Heart left ventricle (tissue), 16 donors: ENCODE data around the gene C2orf49. TPM values are rescaled to one million over a fixed set of nuclear protein-coding genes. Genes with fewer than 3 reads are reported as not detected.

Experiments used
- ATAC-seq, 4 donors: fragments of 200-7000 bp; cut with Tn5 transposase; one replicate each; pipeline ENCODE4 v1.9.1; 2020 to 2022; ENCODE audit warnings: moderate library complexity in 4 of 4, mild to moderate bottlenecking in 3 of 4, moderate number of reproducible peaks in 1 of 4
- DNase-seq, 5 donors: peaks; one replicate each; pipeline ENCODE4 v3.0.0-alpha.2; 2020
- H3K27ac ChIP-seq, 12 donors: fragments of 200-600 bp; sonication (generic) in 4 of 12; one replicate each; pipeline versions ENCODE4 v1.5.0 to v1.8.0; 2016 to 2022; ENCODE audit warnings: mild to moderate bottlenecking in 2 of 12
- H3K27me3 ChIP-seq, 9 donors: fragments of 200-600 bp; sonication (generic) in 2 of 9; one replicate each; pipeline versions ENCODE4 v1.5.1 to v1.8.0; 2016 to 2022; ENCODE audit warnings: mild to moderate bottlenecking in 3 of 9
- H3K36me3 ChIP-seq, 9 donors: fragments of 200-600 bp; sonication (generic) in 2 of 9; one replicate each; pipeline versions ENCODE4 v1.5.0 to v1.8.0; 2018 to 2022; ENCODE audit warnings: mild to moderate bottlenecking in 2 of 9
- H3K4me1 ChIP-seq, 12 donors: fragments of 200-600 bp; sonication (generic) in 4 of 12; one replicate each; pipeline versions ENCODE4 v1.5.0 to v1.8.0; 2016 to 2022; ENCODE audit warnings: mild to moderate bottlenecking in 3 of 12
- H3K4me3 ChIP-seq, 12 donors: fragments of 200-600 bp; sonication (generic) in 4 of 12; one replicate each; pipeline versions ENCODE4 v1.5.0 to v1.8.0; 2017 to 2022; ENCODE audit warnings: mild to moderate bottlenecking in 9 of 12, moderate library complexity in 4 of 12
- H3K9me3 ChIP-seq, 12 donors: fragments of 200-600 bp; sonication (generic) in 4 of 12; one replicate each; pipeline versions ENCODE4 v1.5.0 to v1.8.0; 2016 to 2022; ENCODE audit warnings: mild to moderate bottlenecking in 1 of 12
- POLR2A ChIP-seq, 2 donors: fragments of 450-650 bp; IDR thresholded peaks; one replicate each; pipeline ENCODE4 v1.6.1; 2017; ENCODE audit warnings: antibody characterized with exemption in 2 of 2, mild to moderate bottlenecking in 2 of 2, moderate library complexity in 2 of 2
- WGBS, 4 donors: extraction: QIAGEN DNeasy Blood & Tissue Kit in 2 of 4; methylation state at CpG; one replicate each; pipeline versions ENCODE4 v1.1.5 to v1.1.7; 2013 to 2018; 5-methylcytosine and 5-hydroxymethylcytosine counted together
- intact Hi-C, 10 donors: fragments of 100-400 bp; cut with DNase I; formaldehyde crosslinking; loops; one replicate each; pipeline versions ENCODE4 v1.11.1 to v1.14.2; 2022
- polyA plus RNA-seq, 2 donors: library from polyadenylated mRNA; stranded (reverse); fragments of 200-250 nt; gene quantifications; one replicate each; pipeline ENCODE4 v1.2.3, GENCODE V29; 2013
- total RNA-seq, 9 donors: library from RNA; depleted of rRNA in 2 of 9; stranded (reverse); fragments of >200 nt in 2 of 9; fragmentation: NEBNext Ultra II Directional in 3 of 9; extraction: Animal tissue kit (Norgen Biotek cat#: 25700) in 3 of 9; gene quantifications; one replicate each; pipeline versions ENCODE4 v1.1.0 to v1.2.4, GENCODE V29; 2016 to 2023
- TF ChIP-seq, protein P1 (sequence below), 12 donors: fragments of 200-600 bp; sonication (generic) in 4 of 12; IDR thresholded peaks; one replicate each; pipeline versions ENCODE4 v1.5.0 to v1.8.0; 2018 to 2022; ENCODE audit warnings: antibody characterized with exemption in 12 of 12, mild to moderate bottlenecking in 5 of 12
- donor health status: ischemic (EF 13 %, LVEDD 7.1; RV severe dilation, severe dysfunction).
- donor health status: healthy with polysubstance abuse.
- donor health status: DM: no; HTN: yes; CAD: no.
- donor health status: DM: no; HTN: no; CAD: no.
- donor health status: ischemic (EF 25% LVEDD 6.9; RV normal size, moderate dysfunction).
- donor health status: ischemic (EF 25% LVEDD 5.7; RV mildly dilated, moderate dysfunction).
- donor health status: healthy.
- donor health status: DM: yes; HTN: yes; CAD: no.
- donor health status: ischemic (EF 35%, LVEDD 5.7; RV mildly dilated, moderate dysfunction).
- donor health status: nonischemic (EF 11% LVEDD 7.7; RV severe dilation, severe dysfunction).
- donor health status: DM: yes; HTN: yes; CAD: no.
- donor health status: PGD.
- donor health status: ischemic (EF 29% LVEDD 5.4; RV normal size, mild dysfunction).
- donor health status: nonischemic (EF 23%, LVEDD 6.1; RV moderate dilation, normal function).

The C2orf49 gene
- total and polyA plus RNA-seq, 11 donors = 12.1 to 21.7 (median 15.6) TPM

DNA sequence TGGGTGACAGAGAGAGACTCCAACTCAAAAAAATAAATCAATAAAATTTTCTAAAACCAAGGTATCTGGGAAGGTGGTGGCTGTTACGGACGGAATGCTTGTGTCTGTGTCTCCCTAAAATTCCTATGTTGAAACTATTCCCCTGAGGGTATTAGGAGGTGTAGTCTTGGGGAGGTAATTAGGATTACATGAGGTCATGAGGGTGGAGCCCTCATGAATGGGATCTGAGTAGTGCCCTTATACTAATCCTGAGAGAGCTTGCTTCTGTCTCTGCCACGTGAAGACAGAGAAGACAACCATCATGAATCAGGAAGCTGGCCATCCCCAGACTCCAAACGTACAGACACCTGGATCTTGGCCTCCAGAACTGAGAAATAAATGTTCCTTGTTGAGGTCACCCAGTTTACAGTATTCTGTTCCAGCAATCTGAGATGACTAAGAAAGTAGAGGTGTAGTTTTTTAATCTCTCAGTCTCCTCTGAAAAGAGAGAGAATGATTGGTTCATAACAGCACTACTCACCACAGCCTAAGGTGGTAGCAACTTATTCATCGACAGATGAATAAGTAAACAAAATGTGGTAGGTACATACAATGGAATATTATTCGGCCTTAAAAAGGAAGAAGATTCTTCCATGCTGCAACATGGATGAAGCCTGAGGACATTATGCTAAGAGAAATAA lies 46.2 kb upstream of the C2orf49 start:
- no peak overlapping the region for H3K4me3 ChIP-seq

DNA sequence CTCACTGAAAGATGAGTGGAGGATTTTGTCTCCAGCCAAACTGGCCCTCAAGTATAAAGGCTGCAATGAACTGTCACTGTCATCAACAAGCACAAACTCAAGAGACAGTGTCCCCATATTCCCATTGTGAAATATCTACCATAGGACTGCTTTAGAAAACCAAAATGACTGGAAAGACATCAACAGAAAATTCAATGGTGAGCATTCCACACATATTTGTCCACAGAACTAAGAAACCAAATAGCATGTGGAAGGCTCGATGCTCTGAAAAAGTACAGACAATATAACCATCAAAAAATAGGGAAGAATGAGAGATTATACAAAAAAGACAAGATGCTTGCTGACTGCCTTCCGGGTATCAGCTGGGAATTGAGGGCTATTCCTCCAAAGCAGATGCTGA lies 45.4 kb upstream of the C2orf49 start:
- Histone ChIP-seq H3K4me3 (no peak overlapping the region), H3K36me3 (peaks cover 0 to 90% (median 61%) of the 10 kb centered on the region in 9 donors), H3K27me3 (no peaks in the 10 kb centered on the region), H3K27ac (no peak overlapping the region), H3K4me1 (peaks cover 0 to 6% (median 0%) of the 10 kb centered on the region in 12 donors), H3K9me3 (no peaks in the 10 kb centered on the region)
- no peak for TF ChIP-seq POLR2A (IDR thresholded peaks at IDR 0.05)
- TF ChIP-seq, protein P1, sequence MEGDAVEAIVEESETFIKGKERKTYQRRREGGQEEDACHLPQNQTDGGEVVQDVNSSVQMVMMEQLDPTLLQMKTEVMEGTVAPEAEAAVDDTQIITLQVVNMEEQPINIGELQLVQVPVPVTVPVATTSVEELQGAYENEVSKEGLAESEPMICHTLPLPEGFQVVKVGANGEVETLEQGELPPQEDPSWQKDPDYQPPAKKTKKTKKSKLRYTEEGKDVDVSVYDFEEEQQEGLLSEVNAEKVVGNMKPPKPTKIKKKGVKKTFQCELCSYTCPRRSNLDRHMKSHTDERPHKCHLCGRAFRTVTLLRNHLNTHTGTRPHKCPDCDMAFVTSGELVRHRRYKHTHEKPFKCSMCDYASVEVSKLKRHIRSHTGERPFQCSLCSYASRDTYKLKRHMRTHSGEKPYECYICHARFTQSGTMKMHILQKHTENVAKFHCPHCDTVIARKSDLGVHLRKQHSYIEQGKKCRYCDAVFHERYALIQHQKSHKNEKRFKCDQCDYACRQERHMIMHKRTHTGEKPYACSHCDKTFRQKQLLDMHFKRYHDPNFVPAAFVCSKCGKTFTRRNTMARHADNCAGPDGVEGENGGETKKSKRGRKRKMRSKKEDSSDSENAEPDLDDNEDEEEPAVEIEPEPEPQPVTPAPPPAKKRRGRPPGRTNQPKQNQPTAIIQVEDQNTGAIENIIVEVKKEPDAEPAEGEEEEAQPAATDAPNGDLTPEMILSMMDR (IDR thresholded peaks at IDR 0.05) = no peak
- no peak for DNase-seq
- intact Hi-C loops = loop anchor here in 2 of 10 donors (10.0 kb wide), 1 partner anchor 177 kb away; no protein-coding TSS in a partner anchor
- 86 to 97% (median 91%) methylated on average over 2 of the region's 2 CpGs for WGBS, 4 donors
- ATAC-seq = no peak

More for the DNA sequence above, 46.2 kb upstream of the C2orf49 start:
- Histone ChIP-seq H3K4me1 (peaks cover 0 to 5% (median 0%) of the 10 kb centered on the region in 12 donors), H3K27ac (no peak overlapping the region), H3K9me3 (no peaks in the 10 kb centered on the region), H3K27me3 (no peaks in the 10 kb centered on the region), H3K36me3 (peaks cover 0 to 90% (median 65%) of the 10 kb centered on the region in 9 donors)
- intact Hi-C loops = loop anchor here in 2 of 10 donors (10.0 kb wide), 1 partner anchor 176 kb away; no protein-coding TSS in a partner anchor
- 84 to 97% (median 96%) methylated on average over 6 of the region's 6 CpGs for WGBS, 4 donors
- ATAC-seq = no peak
- TF ChIP-seq POLR2A (IDR thresholded peaks at IDR 0.05) = no peak
- TF ChIP-seq, protein P1 (IDR thresholded peaks at IDR 0.05) = no peak
- DNase-seq = no peak

DNA sequence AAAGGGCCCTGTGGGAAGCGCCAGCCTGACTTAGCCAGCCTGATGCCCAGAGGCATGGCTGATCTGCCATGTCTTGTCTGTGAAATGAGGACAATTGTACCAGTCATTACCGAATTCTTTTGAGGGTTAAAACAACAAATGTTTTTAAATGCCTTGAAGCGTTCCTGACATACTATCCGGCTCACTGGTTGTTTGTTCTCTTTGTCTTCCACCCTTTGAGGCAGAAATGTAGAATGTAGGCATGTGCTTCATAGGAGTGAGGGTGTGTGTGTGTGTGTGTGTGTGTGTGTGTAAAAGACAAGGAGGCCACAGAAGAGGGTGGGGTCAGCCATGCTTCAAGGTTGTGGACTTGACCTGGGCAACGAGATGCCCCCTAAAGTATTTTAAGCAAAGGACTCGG lies 43.3 kb upstream of the C2orf49 start:
- DNase-seq (no peak), ATAC-seq (no peak)
- intact Hi-C loops = loop anchor here in 3 of 10 donors (2.0 to 10.0 kb wide), 2 partner anchors 179 kb away; no protein-coding TSS in a partner anchor
- peaks cover 0 to 92% (median 73%) of the 10 kb centered on the region in 9 donors for H3K36me3 ChIP-seq
- no peaks in the 10 kb centered on the region for H3K9me3 ChIP-seq
- 86 to 94% (median 90%) methylated on average over 6 of the region's 6 CpGs for WGBS, 4 donors
- H3K4me1 ChIP-seq = peaks cover 0 to 6% (median 0%) of the 10 kb centered on the region in 12 donors
- H3K27me3 ChIP-seq = no peaks in the 10 kb centered on the region
- no peak overlapping the region for H3K4me3 ChIP-seq
- no peak overlapping the region for H3K27ac ChIP-seq
- TF ChIP-seq, protein P1 (IDR thresholded peaks at IDR 0.05) = no peak
- TF ChIP-seq POLR2A (IDR thresholded peaks at IDR 0.05) = no peak

DNA sequence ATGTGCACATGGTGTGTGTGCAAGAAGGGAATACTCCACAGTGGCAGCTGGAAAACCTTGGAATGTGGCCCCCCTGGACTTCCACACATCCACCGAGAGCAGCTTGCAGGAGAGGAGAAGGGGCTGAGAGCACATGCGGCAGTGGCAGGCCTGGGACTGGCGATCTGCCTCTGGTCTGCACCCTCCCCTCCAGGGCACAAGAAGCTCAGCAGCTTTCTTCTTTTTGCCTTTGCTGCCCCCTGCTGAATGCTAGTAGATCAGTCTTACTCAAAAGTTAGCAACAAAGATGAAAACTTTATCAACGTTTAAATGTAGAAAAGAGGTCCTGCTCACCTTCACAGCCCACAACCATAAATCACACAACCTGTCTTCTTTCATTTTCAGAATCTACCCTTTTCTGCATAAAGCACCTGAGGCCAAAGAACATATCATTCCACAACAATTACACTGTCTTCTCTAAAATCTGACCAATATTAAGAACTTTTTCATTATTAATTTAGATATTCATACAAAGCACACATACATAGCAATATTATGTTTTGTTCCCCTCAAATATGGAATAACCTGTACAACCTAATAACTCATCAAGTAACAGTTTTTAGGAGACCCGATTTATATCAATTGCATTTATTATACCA lies 42.4 kb upstream of the C2orf49 start:
- WGBS, 4 donors = 31 to 47% (median 35%) methylated on average over 5 of the region's 5 CpGs
- Histone ChIP-seq H3K27ac (no peak overlapping the region), H3K36me3 (peaks cover 0 to 83% (median 67%) of the 10 kb centered on the region in 9 donors), H3K27me3 (no peaks in the 10 kb centered on the region), H3K9me3 (no peaks in the 10 kb centered on the region), H3K4me1 (peaks cover 0 to 6% (median 0%) of the 10 kb centered on the region in 12 donors), H3K4me3 (no peak overlapping the region)
- peak in 3 of 5 donors; percentile 23 to 45 (median 25) for DNase-seq
- TF ChIP-seq, protein P1 (IDR thresholded peaks at IDR 0.05) = peak; percentile 15 to 59 (median 40)
- no peak for TF ChIP-seq POLR2A (IDR thresholded peaks at IDR 0.05)
- peak in 3 of 4 donors; percentile 58 to 76 (median 63) for ATAC-seq
- intact Hi-C loops = loop anchor here in 3 of 10 donors (2.0 to 10.0 kb wide), 2 partner anchors 180 kb away; no protein-coding TSS in a partner anchor
